GM18873 (cell line): ENCODE measurements around the gene ARR3.
"Not testable (repeated sequence)": the region's sequence is repeated elsewhere in the genome, so short reads cannot be mapped to it uniquely, and the experiment has no call there.

Experiments
- ATAC-seq: cut with Tn5 transposase; IDR thresholded peaks from one replicate; pipeline ENCODE4 v1.9.1; 2021; ENCODE audit warnings: mild to moderate bottlenecking, moderate library complexity, moderate number of reproducible peaks; ENCODE audit not compliant: unreplicated experiment, low FRiP score

Gene ARR3

GRCh38 chrX:70274029-70274428 is 5.9 kb downstream of the ARR3 start:
- not testable (repeated sequence) for ATAC-seq

- no peak for ATAC-seq
Measured at GRCh38 chrX:70279081-70279480, 10.9 kb downstream of the ARR3 start.

GRCh38 chrX:70280573-70280972 is 12.4 kb downstream of the ARR3 start:
- ATAC-seq, result no peak

GRCh38 chrX:70281951-70282350 is 13.8 kb downstream of the ARR3 start, which contains the start of gene RAB41:
TSS of gene RAB41 (plus strand) at chrX:70282172. CDS start at chrX:70282218, 46 bp downstream.
- no peak for ATAC-seq

- ATAC-seq, result no peak
Measured at GRCh38 chrX:70289168-70289792, 21.1 kb downstream of the ARR3 start.

GRCh38 chrX:70289793-70290770 is 21.9 kb downstream of the ARR3 start, which contains the start of the genes KIF4A and PDZD11:
TSS of gene KIF4A (plus strand) at chrX:70290104. CDS start at chrX:70290459, 355 bp downstream.
TSS of gene PDZD11 (minus strand) at chrX:70289927. CDS start at chrX:70289341, 586 bp downstream.
- peak; percentile 90 for ATAC-seq

GRCh38 chrX:70292788-70293187 is 24.7 kb downstream of the ARR3 start:
- ATAC-seq, result no peak

GRCh38 chrX:70293621-70294020 is 25.5 kb downstream of the ARR3 start:
- ATAC-seq, result no peak

GRCh38 chrX:70301716-70302115 is 33.6 kb downstream of the ARR3 start:
- ATAC-seq, result no peak

GRCh38 chrX:70313503-70313902 is 45.4 kb downstream of the ARR3 start:
- ATAC-seq, result no peak

GRCh38 chrX:70322784-70323183 is 54.6 kb downstream of the ARR3 start:
- ATAC-seq, result no peak

GRCh38 chrX:70323628-70324027 is 55.5 kb downstream of the ARR3 start:
- not testable (repeated sequence) for ATAC-seq

GRCh38 chrX:70324326-70324725 is 56.2 kb downstream of the ARR3 start:
- ATAC-seq, result no peak

GRCh38 chrX:70331161-70331560 is 63.0 kb downstream of the ARR3 start:
- no peak for ATAC-seq
